HepG2 (cell line): ENCODE measurements around the gene TRA2B. TPM values are rescaled to one million over a fixed set of nuclear protein-coding genes. Genes with fewer than 3 reads are reported as not detected.

Source experiments
- ATF7-NPFF ChIP-seq: sonication (generic); formaldehyde crosslinking; IDR thresholded peaks from 2 replicates; pipeline ENCODE4 v1.8.1; 2023; ENCODE audit warnings: mild to moderate bottlenecking, low read depth, missing genetic modification reagents, moderate library complexity
- SNRNP70 ChIP-seq: fragments of 200-400 bp; formaldehyde crosslinking; IDR thresholded peaks from 2 replicates; pipeline ENCODE4 v1.6.1; 2017; ENCODE audit warnings: mild to moderate bottlenecking, low read depth, low read length, moderate library complexity
- SOX6 ChIP-seq, 2 experiments: fragments of 450-650 bp in 1 of 2; sonication (generic) in 1 of 2; formaldehyde crosslinking in 1 of 2; IDR thresholded peaks; 2 replicates each; pipeline versions ENCODE4 v1.4.0 to v1.6.1; 2017 to 2020; ENCODE audit warnings: antibody characterized with exemption in 1 of 2, mild to moderate bottlenecking in 1 of 2, missing genetic modification reagents in 1 of 2
- SP2 ChIP-seq: sonication (generic); formaldehyde crosslinking; IDR thresholded peaks from 2 replicates; pipeline ENCODE4 v1.5.1; 2020; ENCODE audit warnings: mild to moderate bottlenecking, missing genetic modification reagents
- TBP ChIP-seq: sonication (generic); formaldehyde crosslinking; IDR thresholded peaks from 2 replicates; pipeline ENCODE4 v1.5.0; 2020; ENCODE audit warnings: missing genetic modification reagents
- ZFP36 ChIP-seq: fragments of 150-350 bp; IDR thresholded peaks from 2 replicates; pipeline ENCODE4 v1.6.1; 2018; ENCODE audit warnings: borderline replicate concordance, low read length, low read depth; ENCODE audit not compliant: partially characterized antibody
- ZNF280B ChIP-seq: sonication (generic); formaldehyde crosslinking; IDR thresholded peaks from 2 replicates; pipeline ENCODE4 v1.5.0; 2020; ENCODE audit warnings: missing genetic modification reagents, mild to moderate bottlenecking, borderline replicate concordance
- ZNF382 ChIP-seq: sonication (generic); formaldehyde crosslinking; IDR thresholded peaks from 2 replicates; pipeline ENCODE4 v1.5.0; 2020; ENCODE audit warnings: missing genetic modification reagents, mild to moderate bottlenecking, borderline replicate concordance
- ZNF441 ChIP-seq: sonication (generic); formaldehyde crosslinking; IDR thresholded peaks from 2 replicates; pipeline ENCODE4 v1.7.0; 2021; ENCODE audit warnings: missing genetic modification reagents, borderline replicate concordance
- ZNF543 ChIP-seq: sonication (generic); formaldehyde crosslinking; IDR thresholded peaks from 2 replicates; pipeline ENCODE4 v1.4.0; 2020; ENCODE audit warnings: mild to moderate bottlenecking, missing genetic modification reagents
- ZSCAN20 ChIP-seq: sonication (generic); formaldehyde crosslinking; IDR thresholded peaks from 2 replicates; pipeline ENCODE4 v1.4.0; 2020; ENCODE audit warnings: missing genetic modification reagents, mild to moderate bottlenecking, borderline replicate concordance
- ZSCAN21 ChIP-seq: sonication (generic); formaldehyde crosslinking; IDR thresholded peaks from 2 replicates; pipeline ENCODE4 v1.8.0; 2022; ENCODE audit warnings: mild to moderate bottlenecking, missing genetic modification reagents, moderate library complexity, borderline replicate concordance
- polyA plus RNA-seq, 8 experiments: library from polyadenylated mRNA; depleted of rRNA in 3 of 8; stranded (reverse) in 7 of 8; unstranded in 1 of 8; fragments of >200 nt; fragmentation: Illumina TruSeq in 4 of 8; extraction: Trizol in 4 of 8; gene quantifications; 2 replicates each; pipeline versions ENCODE4 v1.2.1 to v1.2.3, GENCODE V29; 2011 to 2016; ENCODE audit warnings: low read depth in 4 of 8, missing spikeins in 1 of 8, mixed read lengths in 1 of 8; ENCODE audit not compliant: insufficient read depth in 1 of 8
- total RNA-seq, 5 experiments: library from RNA; depleted of rRNA; stranded (reverse); fragments of >200 nt; fragmentation: Illumina TruSeq; extraction: Trizol; gene quantifications; 2 replicates each; pipeline ENCODE4 v1.2.3, GENCODE V29; 2016; ENCODE audit warnings: low read depth in 1 of 5
- TF ChIP-seq, protein P1 (sequence below): sonication (generic); formaldehyde crosslinking; IDR thresholded peaks from 2 replicates; pipeline ENCODE4 v1.9.0; 2021; ENCODE audit warnings: missing genetic modification reagents, borderline replicate concordance
- TF ChIP-seq, protein P2 (sequence below): sonication (generic); formaldehyde crosslinking; IDR thresholded peaks from 2 replicates; pipeline ENCODE4 v1.5.0; 2020; ENCODE audit warnings: mild to moderate bottlenecking, missing genetic modification reagents, borderline replicate concordance
- TF ChIP-seq, protein P3 (sequence below): IDR thresholded peaks from 2 replicates; pipeline ENCODE4 v1.6.1; 2018; ENCODE audit warnings: missing genetic modification reagents, mild to moderate bottlenecking, missing compliant biosample characterization

TRA2B gene
- total and polyA plus RNA-seq, 2 of the 13 experiments (the other 11 are each of a cell fraction or from before 2014, with no cell fraction given) = 105 to 241 TPM

DNA sequence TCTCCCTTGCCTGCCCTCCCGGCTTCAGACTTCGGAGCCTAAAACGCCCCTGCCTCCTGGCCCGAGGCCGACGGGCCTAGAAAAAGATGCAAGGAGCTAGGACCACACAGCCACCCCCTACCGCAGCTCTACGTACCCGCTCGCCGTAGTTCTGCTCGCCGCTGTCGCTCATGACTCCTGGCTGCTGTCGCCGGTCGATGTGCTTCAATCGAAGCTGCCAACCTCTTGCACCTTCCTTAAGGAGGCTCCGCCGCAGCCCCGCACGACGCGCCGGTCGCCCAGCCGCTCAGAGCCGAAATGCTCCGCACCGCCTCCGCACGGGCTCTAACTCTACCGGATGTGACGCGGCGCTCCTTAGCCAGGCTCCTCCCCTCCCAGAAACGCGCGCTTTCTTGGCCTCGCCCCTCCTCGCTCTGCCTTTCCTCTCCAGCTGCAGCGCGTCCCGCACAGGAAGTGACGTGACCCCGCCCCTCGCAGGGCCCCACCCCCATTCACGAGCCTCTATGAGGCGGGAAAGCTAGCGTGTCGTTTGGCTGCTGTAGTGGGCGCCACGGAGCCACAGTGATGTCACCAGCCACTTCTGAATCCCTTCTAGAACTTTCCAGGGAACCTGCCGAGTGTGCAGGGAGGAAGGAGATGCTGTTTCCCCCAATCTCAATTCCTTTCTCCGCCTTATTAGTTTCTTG lies at the start of gene TRA2B (continued):
- TF ChIP-seq, protein P1, sequence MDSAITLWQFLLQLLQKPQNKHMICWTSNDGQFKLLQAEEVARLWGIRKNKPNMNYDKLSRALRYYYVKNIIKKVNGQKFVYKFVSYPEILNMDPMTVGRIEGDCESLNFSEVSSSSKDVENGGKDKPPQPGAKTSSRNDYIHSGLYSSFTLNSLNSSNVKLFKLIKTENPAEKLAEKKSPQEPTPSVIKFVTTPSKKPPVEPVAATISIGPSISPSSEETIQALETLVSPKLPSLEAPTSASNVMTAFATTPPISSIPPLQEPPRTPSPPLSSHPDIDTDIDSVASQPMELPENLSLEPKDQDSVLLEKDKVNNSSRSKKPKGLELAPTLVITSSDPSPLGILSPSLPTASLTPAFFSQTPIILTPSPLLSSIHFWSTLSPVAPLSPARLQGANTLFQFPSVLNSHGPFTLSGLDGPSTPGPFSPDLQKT = peak; percentile 67; the same call in 1 of the 2 replicates
- TF ChIP-seq, protein P2, sequence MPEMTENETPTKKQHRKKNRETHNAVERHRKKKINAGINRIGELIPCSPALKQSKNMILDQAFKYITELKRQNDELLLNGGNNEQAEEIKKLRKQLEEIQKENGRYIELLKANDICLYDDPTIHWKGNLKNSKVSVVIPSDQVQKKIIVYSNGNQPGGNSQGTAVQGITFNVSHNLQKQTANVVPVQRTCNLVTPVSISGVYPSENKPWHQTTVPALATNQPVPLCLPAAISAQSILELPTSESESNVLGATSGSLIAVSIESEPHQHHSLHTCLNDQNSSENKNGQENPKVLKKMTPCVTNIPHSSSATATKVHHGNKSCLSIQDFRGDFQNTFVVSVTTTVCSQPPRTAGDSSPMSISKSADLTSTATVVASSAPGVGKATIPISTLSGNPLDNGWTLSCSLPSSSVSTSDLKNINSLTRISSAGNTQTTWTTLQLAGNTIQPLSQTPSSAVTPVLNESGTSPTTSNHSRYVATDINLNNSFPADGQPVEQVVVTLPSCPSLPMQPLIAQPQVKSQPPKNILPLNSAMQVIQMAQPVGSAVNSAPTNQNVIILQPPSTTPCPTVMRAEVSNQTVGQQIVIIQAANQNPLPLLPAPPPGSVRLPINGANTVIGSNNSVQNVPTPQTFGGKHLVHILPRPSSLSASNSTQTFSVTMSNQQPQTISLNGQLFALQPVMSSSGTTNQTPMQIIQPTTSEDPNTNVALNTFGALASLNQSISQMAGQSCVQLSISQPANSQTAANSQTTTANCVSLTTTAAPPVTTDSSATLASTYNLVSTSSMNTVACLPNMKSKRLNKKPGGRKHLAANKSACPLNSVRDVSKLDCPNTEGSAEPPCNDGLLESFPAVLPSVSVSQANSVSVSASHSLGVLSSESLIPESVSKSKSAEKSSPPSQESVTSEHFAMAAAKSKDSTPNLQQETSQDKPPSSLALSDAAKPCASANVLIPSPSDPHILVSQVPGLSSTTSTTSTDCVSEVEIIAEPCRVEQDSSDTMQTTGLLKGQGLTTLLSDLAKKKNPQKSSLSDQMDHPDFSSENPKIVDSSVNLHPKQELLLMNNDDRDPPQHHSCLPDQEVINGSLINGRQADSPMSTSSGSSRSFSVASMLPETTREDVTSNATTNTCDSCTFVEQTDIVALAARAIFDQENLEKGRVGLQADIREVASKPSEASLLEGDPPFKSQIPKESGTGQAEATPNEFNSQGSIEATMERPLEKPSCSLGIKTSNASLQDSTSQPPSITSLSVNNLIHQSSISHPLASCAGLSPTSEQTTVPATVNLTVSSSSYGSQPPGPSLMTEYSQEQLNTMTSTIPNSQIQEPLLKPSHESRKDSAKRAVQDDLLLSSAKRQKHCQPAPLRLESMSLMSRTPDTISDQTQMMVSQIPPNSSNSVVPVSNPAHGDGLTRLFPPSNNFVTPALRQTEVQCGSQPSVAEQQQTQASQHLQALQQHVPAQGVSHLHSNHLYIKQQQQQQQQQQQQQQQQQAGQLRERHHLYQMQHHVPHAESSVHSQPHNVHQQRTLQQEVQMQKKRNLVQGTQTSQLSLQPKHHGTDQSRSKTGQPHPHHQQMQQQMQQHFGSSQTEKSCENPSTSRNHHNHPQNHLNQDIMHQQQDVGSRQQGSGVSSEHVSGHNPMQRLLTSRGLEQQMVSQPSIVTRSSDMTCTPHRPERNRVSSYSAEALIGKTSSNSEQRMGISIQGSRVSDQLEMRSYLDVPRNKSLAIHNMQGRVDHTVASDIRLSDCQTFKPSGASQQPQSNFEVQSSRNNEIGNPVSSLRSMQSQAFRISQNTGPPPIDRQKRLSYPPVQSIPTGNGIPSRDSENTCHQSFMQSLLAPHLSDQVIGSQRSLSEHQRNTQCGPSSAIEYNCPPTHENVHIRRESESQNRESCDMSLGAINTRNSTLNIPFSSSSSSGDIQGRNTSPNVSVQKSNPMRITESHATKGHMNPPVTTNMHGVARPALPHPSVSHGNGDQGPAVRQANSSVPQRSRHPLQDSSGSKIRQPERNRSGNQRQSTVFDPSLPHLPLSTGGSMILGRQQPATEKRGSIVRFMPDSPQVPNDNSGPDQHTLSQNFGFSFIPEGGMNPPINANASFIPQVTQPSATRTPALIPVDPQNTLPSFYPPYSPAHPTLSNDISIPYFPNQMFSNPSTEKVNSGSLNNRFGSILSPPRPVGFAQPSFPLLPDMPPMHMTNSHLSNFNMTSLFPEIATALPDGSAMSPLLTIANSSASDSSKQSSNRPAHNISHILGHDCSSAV = 0 out of 2 replicates have a peak, but pooled peaks have one; percentile 80
- TF ChIP-seq SP2 (CRISPR knock-in tag) (peak; percentile 71), TBP (CRISPR knock-in tag) (no peak), SNRNP70 (no peak), ZSCAN20 (CRISPR knock-in tag) (peak; percentile 93; the same call in 1 of the 2 replicates), ZSCAN21 (CRISPR knock-in tag) (peak; percentile 88), SOX6 (IDR thresholded peaks at IDR 0.05) (no peak), SOX6 (CRISPR knock-in tag; IDR thresholded peaks at IDR 0.05) (peak; percentile 60), ATF7-NPFF (CRISPR knock-in tag) (peak; percentile 86), ZFP36 (no peak), ZNF280B (peak; percentile 50; the same call in 1 of the 2 replicates), ZNF441 (CRISPR knock-in tag) (peak; percentile 91), ZNF382 (CRISPR knock-in tag) (no peak), ZNF543 (no peak; the same call in none of the 2 replicates)
- TF ChIP-seq, protein P3, sequence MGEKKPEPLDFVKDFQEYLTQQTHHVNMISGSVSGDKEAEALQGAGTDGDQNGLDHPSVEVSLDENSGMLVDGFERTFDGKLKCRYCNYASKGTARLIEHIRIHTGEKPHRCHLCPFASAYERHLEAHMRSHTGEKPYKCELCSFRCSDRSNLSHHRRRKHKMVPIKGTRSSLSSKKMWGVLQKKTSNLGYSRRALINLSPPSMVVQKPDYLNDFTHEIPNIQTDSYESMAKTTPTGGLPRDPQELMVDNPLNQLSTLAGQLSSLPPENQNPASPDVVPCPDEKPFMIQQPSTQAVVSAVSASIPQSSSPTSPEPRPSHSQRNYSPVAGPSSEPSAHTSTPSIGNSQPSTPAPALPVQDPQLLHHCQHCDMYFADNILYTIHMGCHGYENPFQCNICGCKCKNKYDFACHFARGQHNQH (CRISPR knock-in tag) = peak; percentile 76; the same call in 1 of the 2 replicates
